Rectal smooth muscle tissue (tissue), 1 donor: ENCODE data around the gene FUT4.
A peak's percentile ranks its signal among the peaks of the same experiment; 100 is the strongest.
"Not testable (repeated sequence)": the region's sequence is repeated elsewhere in the genome, so short reads cannot be mapped to it uniquely, and the experiment has no call there.

ENCODE experiments used
- H3K27ac ChIP-seq: one replicate; pipeline ENCODE4 v1.7.0; 2013; ENCODE audit warnings: low read depth, low read length, inconsistent platforms
- H3K27me3 ChIP-seq: one replicate; pipeline ENCODE4 v1.7.0; 2013; ENCODE audit warnings: low read length; ENCODE audit not compliant: control insufficient read depth, insufficient read depth
- H3K36me3 ChIP-seq: one replicate; pipeline ENCODE4 v1.7.0; 2013; ENCODE audit warnings: low read length; ENCODE audit not compliant: control insufficient read depth, insufficient read depth
- H3K4me1 ChIP-seq: one replicate; pipeline ENCODE4 v1.7.0; 2013; ENCODE audit warnings: low read length; ENCODE audit not compliant: control insufficient read depth, insufficient read depth
- H3K4me3 ChIP-seq: one replicate; pipeline ENCODE4 v1.7.0; 2013; ENCODE audit warnings: low read length
- H3K9ac ChIP-seq: one replicate; pipeline ENCODE4 v1.7.0; 2013; ENCODE audit warnings: low read length

FUT4 gene

GRCh38 chr11:94539420-94539819, 4.3 kb upstream of the FUT4 start:
- Histone ChIP-seq H3K4me1 (no peaks in the 10 kb centered on the region), H3K4me3 (no peak overlapping the region), H3K27me3 (no peaks in the 10 kb centered on the region), H3K27ac (no peak overlapping the region), H3K36me3 (no peaks in the 10 kb centered on the region), H3K9ac (no peak overlapping the region)

- no peaks in the 10 kb centered on the region for H3K27me3 ChIP-seq
- H3K9ac ChIP-seq, result peak overlapping the region; percentile 89
- peaks cover 5% of the 10 kb centered on the region for H3K4me1 ChIP-seq
- peak overlapping the region; percentile 98 for H3K27ac ChIP-seq
- H3K36me3 ChIP-seq, result no peaks in the 10 kb centered on the region
- H3K4me3 ChIP-seq, result peak overlapping the region; percentile 78
Observed at GRCh38 chr11:94544646-94545263, 1.0 kb downstream of the FUT4 start.

GRCh38 chr11:94545264-94546161, 1.8 kb downstream of the FUT4 start:
- Histone ChIP-seq H3K4me1 (peaks cover 5% of the 10 kb centered on the region), H3K9ac (no peak overlapping the region), H3K36me3 (no peaks in the 10 kb centered on the region), H3K27me3 (no peaks in the 10 kb centered on the region), H3K27ac (no peak overlapping the region), H3K4me3 (peak overlapping the region; percentile 78)

GRCh38 chr11:94546162-94546470, 2.4 kb downstream of the FUT4 start:
- no peaks in the 10 kb centered on the region for H3K36me3 ChIP-seq
- H3K4me1 ChIP-seq, result peaks cover 5% of the 10 kb centered on the region

GRCh38 chr11:94546886-94547285, 3.2 kb downstream of the FUT4 start:
- H3K9ac ChIP-seq, result no peak overlapping the region
- no peak overlapping the region for H3K27ac ChIP-seq

More at GRCh38 chr11:94546162-94546470, 2.4 kb downstream of the FUT4 start:
- no peak overlapping the region for H3K27ac ChIP-seq
- no peaks in the 10 kb centered on the region for H3K27me3 ChIP-seq
- no peak overlapping the region for H3K9ac ChIP-seq
- peak overlapping the region; percentile 78 for H3K4me3 ChIP-seq

GRCh38 chr11:94549146-94549545, 5.4 kb downstream of the FUT4 start:
- H3K4me3 ChIP-seq, result no peak overlapping the region
- H3K9ac ChIP-seq, result no peak overlapping the region
- no peaks in the 10 kb centered on the region for H3K27me3 ChIP-seq
- H3K27ac ChIP-seq, result no peak overlapping the region
- peaks cover 5% of the 10 kb centered on the region for H3K4me1 ChIP-seq
- H3K36me3 ChIP-seq, result no peaks in the 10 kb centered on the region

More at GRCh38 chr11:94546886-94547285, 3.2 kb downstream of the FUT4 start:
- no peaks in the 10 kb centered on the region for H3K27me3 ChIP-seq
- H3K4me1 ChIP-seq, result peaks cover 5% of the 10 kb centered on the region
- no peaks in the 10 kb centered on the region for H3K36me3 ChIP-seq
- H3K4me3 ChIP-seq, result peak overlapping the region; percentile 53

- Histone ChIP-seq H3K4me1 (peaks cover 5% of the 10 kb centered on the region), H3K27ac (no peak overlapping the region), H3K36me3 (no peaks in the 10 kb centered on the region), H3K9ac (no peak overlapping the region), H3K4me3 (no peak overlapping the region), H3K27me3 (no peaks in the 10 kb centered on the region)
Observed at GRCh38 chr11:94550513-94550912, 6.8 kb downstream of the FUT4 start.

GRCh38 chr11:94553938-94554337, 10.2 kb downstream of the FUT4 start:
- Histone ChIP-seq H3K27ac (no peak overlapping the region), H3K9ac (no peak overlapping the region), H3K4me1 (peaks cover 2% of the 10 kb centered on the region), H3K36me3 (no peaks in the 10 kb centered on the region), H3K27me3 (no peaks in the 10 kb centered on the region), H3K4me3 (no peak overlapping the region)

- H3K4me1 ChIP-seq, H3K27ac ChIP-seq, H3K4me3 ChIP-seq, H3K36me3 ChIP-seq, H3K27me3 ChIP-seq, H3K9ac ChIP-seq: not testable (repeated sequence)
Observed at GRCh38 chr11:94555752-94556329, 12.1 kb downstream of the FUT4 start.

GRCh38 chr11:94557421-94557820, 13.7 kb downstream of the FUT4 start:
- Histone ChIP-seq H3K27ac (no peak overlapping the region), H3K4me1 (peaks cover 2% of the 10 kb centered on the region), H3K4me3 (no peak overlapping the region), H3K27me3 (no peaks in the 10 kb centered on the region), H3K9ac (no peak overlapping the region), H3K36me3 (no peaks in the 10 kb centered on the region)

- H3K4me3 ChIP-seq, result no peak overlapping the region
Observed at GRCh38 chr11:94557992-94558391, 14.3 kb downstream of the FUT4 start.

GRCh38 chr11:94558468-94558867, 14.7 kb downstream of the FUT4 start:
- no peak overlapping the region for H3K4me3 ChIP-seq
- no peaks in the 10 kb centered on the region for H3K36me3 ChIP-seq
- no peak overlapping the region for H3K27ac ChIP-seq

More at GRCh38 chr11:94557992-94558391, 14.3 kb downstream of the FUT4 start:
- peaks cover 2% of the 10 kb centered on the region for H3K4me1 ChIP-seq
- no peaks in the 10 kb centered on the region for H3K36me3 ChIP-seq
- H3K27me3 ChIP-seq, result no peaks in the 10 kb centered on the region
- no peak overlapping the region for H3K9ac ChIP-seq
- H3K27ac ChIP-seq, result no peak overlapping the region

More at GRCh38 chr11:94558468-94558867, 14.7 kb downstream of the FUT4 start:
- H3K4me1 ChIP-seq, result peaks cover 2% of the 10 kb centered on the region
- H3K27me3 ChIP-seq, result no peaks in the 10 kb centered on the region
- H3K9ac ChIP-seq, result no peak overlapping the region
